Esophagus muscularis mucosa (tissue), 4 donors: ENCODE measurements around the gene NTM. TPM values are rescaled to one million over a fixed set of nuclear protein-coding genes. Genes with fewer than 3 reads are reported as not detected.

ENCODE experiments used
- DNase-seq: peaks from one replicate; pipeline ENCODE4 v3.0.0-alpha.2; 2017; ENCODE audit errors: extremely low spot score
- H3K27ac ChIP-seq, 4 donors: fragments of 200-600 bp; sonication (generic); replicated peaks in 1 of 4; 1 replicate in 3 of 4; 2 replicates in 1 of 4; pipeline ENCODE4 v1.5.1; 2016 to 2019; ENCODE audit warnings: mild to moderate bottlenecking in 1 of 4
- H3K27me3 ChIP-seq, 4 donors: fragments of 200-600 bp; sonication (generic); one replicate each; pipeline versions ENCODE4 v1.5.1 to v1.6.0; 2016 to 2019
- H3K36me3 ChIP-seq, 4 donors: fragments of 200-600 bp; sonication (generic); one replicate each; pipeline ENCODE4 v1.5.1; 2016 to 2019
- H3K4me1 ChIP-seq, 4 donors: fragments of 200-600 bp; sonication (generic); one replicate each; pipeline ENCODE4 v1.5.1; 2016 to 2019
- H3K4me3 ChIP-seq, 4 donors: fragments of 200-600 bp; sonication (generic); 1 replicate in 2 of 4; 2 replicates in 2 of 4; pipeline ENCODE4 v1.5.1; 2016 to 2019; ENCODE audit warnings: mild to moderate bottlenecking in 4 of 4, moderate library complexity in 1 of 4
- H3K9me3 ChIP-seq, 4 donors: fragments of 200-600 bp; sonication (generic); 1 replicate in 3 of 4; 2 replicates in 1 of 4; pipeline ENCODE4 v1.5.1; 2016 to 2019
- EP300 ChIP-seq: sonication (generic); formaldehyde crosslinking; IDR thresholded peaks from one replicate; pipeline ENCODE4 v1.6.1; 2017; ENCODE audit warnings: antibody characterized with exemption
- POLR2A ChIP-seq: fragments of 450-650 bp; IDR thresholded peaks from one replicate; pipeline ENCODE4 v1.6.1; 2017; ENCODE audit warnings: antibody characterized with exemption, moderate library complexity, mild to moderate bottlenecking, low read depth
- POLR2AphosphoS5 ChIP-seq, 2 donors: sonication (generic); formaldehyde crosslinking; IDR thresholded peaks; one replicate each; pipeline ENCODE4 v1.6.1; 2017; ENCODE audit warnings: antibody characterized with exemption in 2 of 2
- WGBS: methylation state at CpG from one replicate; pipeline ENCODE4 v1.1.5; 2018; 5-methylcytosine and 5-hydroxymethylcytosine counted together
- intact Hi-C: fragments of 100-400 bp; cut with DNase I; formaldehyde crosslinking; loops from one replicate; pipeline ENCODE4 v1.15.1; 2023
- total RNA-seq, 4 donors: library from RNA; depleted of rRNA; stranded (reverse); fragments of >200 nt; gene quantifications; one replicate each; pipeline versions ENCODE4 v1.1.0 to v1.2.1, GENCODE V29; 2016
- TF ChIP-seq, protein P1 (sequence below), 3 experiments: fragments of 200-600 bp in 2 of 3; fragments of 450-650 bp in 1 of 3; sonication (generic) in 2 of 3; IDR thresholded peaks; one replicate each; pipeline ENCODE4 v1.5.1; 2017 to 2019; ENCODE audit warnings: antibody characterized with exemption in 3 of 3, mild to moderate bottlenecking in 2 of 3, moderate library complexity in 1 of 3

NTM gene
- total RNA-seq, 4 donors from 2014 or later = 5.6 to 25.3 (median 8.3) TPM

DNA sequence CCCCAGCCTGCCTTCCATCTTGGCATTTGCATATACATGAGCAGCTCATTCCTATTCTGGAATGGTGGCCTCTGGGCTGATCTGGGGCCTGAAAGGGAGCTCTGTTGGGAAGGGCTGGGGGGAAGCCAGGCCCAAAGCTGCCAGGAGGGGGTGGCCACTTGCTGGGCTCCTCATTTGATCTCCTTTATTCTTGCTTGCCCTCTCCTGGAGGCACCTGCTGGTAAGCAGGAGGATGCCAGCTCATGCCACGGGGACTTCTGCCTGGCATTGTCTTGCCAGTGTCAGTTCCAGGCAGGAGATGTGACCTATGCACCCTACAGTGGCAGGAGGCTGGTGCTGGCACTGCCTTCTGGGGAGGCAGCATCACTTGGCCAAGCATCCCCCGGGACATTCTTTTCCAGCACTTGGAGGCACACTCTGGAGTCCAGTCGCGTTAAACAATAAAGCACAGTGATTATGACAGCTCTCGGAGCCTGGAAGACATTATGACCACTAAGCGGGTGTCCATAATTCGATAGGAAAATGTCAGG, 128.3 kb downstream of the NTM start:
- no peak for DNase-seq
- H3K4me1 ChIP-seq = peaks cover 3 to 9% (median 8%) of the 10 kb centered on the region in 4 donors
- TF ChIP-seq EP300 (no peak), POLR2AphosphoS5 (IDR thresholded peaks at IDR 0.05) (no peak), POLR2A (no peak)
- TF ChIP-seq, protein P1, sequence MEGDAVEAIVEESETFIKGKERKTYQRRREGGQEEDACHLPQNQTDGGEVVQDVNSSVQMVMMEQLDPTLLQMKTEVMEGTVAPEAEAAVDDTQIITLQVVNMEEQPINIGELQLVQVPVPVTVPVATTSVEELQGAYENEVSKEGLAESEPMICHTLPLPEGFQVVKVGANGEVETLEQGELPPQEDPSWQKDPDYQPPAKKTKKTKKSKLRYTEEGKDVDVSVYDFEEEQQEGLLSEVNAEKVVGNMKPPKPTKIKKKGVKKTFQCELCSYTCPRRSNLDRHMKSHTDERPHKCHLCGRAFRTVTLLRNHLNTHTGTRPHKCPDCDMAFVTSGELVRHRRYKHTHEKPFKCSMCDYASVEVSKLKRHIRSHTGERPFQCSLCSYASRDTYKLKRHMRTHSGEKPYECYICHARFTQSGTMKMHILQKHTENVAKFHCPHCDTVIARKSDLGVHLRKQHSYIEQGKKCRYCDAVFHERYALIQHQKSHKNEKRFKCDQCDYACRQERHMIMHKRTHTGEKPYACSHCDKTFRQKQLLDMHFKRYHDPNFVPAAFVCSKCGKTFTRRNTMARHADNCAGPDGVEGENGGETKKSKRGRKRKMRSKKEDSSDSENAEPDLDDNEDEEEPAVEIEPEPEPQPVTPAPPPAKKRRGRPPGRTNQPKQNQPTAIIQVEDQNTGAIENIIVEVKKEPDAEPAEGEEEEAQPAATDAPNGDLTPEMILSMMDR (IDR thresholded peaks at IDR 0.05) = no peak
- H3K27me3 ChIP-seq = no peaks in the 10 kb centered on the region
- H3K9me3 ChIP-seq = no peaks in the 10 kb centered on the region
- intact Hi-C loops = no loop called here
- H3K4me3 ChIP-seq = no peak overlapping the region
- H3K27ac ChIP-seq = no peak overlapping the region
- no peaks in the 10 kb centered on the region for H3K36me3 ChIP-seq
- WGBS = 80% methylated on average over 6 of the region's 7 CpGs

DNA sequence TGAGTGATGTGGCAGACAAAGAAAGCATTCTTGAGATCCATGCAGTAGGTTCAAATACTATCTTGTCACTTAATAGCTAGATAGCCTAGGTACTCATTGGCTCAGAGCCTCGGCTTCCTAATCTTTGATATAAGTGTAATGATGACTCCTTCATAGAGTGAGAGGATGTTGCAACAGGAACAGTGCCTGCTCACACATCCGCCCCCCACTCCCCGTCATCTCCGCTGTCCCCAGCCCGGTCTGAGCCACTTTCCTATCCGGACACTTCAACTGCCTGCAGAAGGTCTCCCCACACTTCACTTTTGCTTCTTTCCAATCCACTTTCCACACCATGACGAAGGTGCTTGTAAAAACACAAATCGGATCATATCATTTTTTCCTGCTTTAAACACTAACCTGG, 128.8 kb downstream of the NTM start:
- H3K36me3 ChIP-seq = no peaks in the 10 kb centered on the region
- TF ChIP-seq POLR2AphosphoS5 (IDR thresholded peaks at IDR 0.05) (no peak), POLR2A (no peak), EP300 (no peak)
- TF ChIP-seq, protein P1 (IDR thresholded peaks at IDR 0.05) = no peak
- no peak for DNase-seq
- H3K27me3 ChIP-seq = no peaks in the 10 kb centered on the region
- H3K27ac ChIP-seq = no peak overlapping the region
- H3K4me1 ChIP-seq = peaks cover 3 to 9% (median 8%) of the 10 kb centered on the region in 4 donors
- WGBS = 85% methylated on average over 8 of the region's 8 CpGs
- intact Hi-C loops = no loop called here
- no peaks in the 10 kb centered on the region for H3K9me3 ChIP-seq
- no peak overlapping the region for H3K4me3 ChIP-seq

DNA sequence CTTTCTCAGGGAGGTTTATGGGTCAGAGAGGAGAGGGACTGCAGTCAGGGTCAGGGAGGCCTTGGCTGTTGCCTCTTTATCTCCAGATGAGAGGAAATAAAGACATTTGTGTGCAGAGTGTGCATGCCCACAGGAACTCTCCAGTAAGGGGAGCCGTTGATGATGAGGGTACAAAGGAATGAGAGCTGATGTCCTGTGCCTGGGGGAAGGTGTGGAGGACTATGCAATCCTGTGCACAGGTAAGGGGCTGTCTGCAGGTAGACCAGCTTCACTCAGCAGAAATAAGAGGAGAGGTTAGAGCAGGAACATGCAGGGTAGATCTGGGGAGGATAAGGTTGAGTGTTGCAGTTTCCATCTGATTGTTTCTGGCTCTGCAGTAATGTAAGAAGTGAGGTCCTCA, 132.6 kb downstream of the NTM start:
- intact Hi-C loops = loop anchor here (10.0 kb wide), 1 partner anchor 62 kb away; no protein-coding TSS in a partner anchor
- H3K27me3 ChIP-seq = peaks cover 0 to 7% (median 0%) of the 10 kb centered on the region in 4 donors
- no peak overlapping the region for H3K27ac ChIP-seq
- TF ChIP-seq, protein P1 (IDR thresholded peaks at IDR 0.05) = no peak
- TF ChIP-seq EP300 (no peak), POLR2A (no peak), POLR2AphosphoS5 (IDR thresholded peaks at IDR 0.05) (no peak)
- H3K9me3 ChIP-seq = no peaks in the 10 kb centered on the region
- no peaks in the 10 kb centered on the region for H3K4me1 ChIP-seq
- no peak for DNase-seq
- H3K36me3 ChIP-seq = no peaks in the 10 kb centered on the region
- 50% methylated on average over 1 of the region's 1 CpG for WGBS
- no peak overlapping the region for H3K4me3 ChIP-seq

DNA sequence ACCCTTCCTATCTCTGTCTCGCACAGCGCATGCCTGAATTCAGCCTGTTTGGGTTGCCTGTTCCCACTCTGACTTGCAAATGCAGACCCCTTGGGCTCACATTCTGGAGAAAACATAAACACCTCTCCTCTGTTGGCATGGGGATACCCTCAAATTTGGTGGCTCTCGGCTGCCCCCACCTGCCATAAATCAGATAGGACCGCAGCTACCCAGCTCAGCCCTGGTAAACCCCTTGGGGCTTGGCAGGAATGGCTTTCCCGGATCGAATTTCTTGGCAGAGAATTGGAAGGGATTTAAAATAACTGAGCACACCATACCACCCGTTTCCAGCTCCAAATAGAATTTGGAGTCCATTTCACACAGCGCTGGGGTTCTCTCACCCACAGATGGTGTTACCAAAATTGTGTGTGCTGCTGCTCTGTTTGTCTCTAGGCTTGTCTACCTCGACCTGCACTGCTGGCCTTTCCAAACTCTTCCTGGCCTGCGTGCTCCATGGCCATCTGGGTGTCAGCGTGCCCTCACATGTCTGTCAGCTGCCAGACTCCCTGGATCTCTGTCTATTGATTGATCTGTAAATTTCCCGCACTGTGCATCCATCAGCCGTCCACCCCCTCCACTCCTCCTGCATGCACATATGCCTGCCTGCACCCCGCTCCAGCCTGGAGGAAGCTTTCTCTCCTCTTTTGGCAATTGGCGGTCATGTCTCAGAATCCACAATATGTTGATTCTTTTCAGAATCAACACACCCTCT, 134.0 kb downstream of the NTM start:
- no peak for DNase-seq
- Histone ChIP-seq H3K9me3 (no peaks in the 10 kb centered on the region), H3K4me1 (no peaks in the 10 kb centered on the region), H3K4me3 (no peak overlapping the region), H3K36me3 (no peaks in the 10 kb centered on the region), H3K27ac (no peak overlapping the region), H3K27me3 (peaks cover 0 to 7% (median 0%) of the 10 kb centered on the region in 4 donors)
- TF ChIP-seq POLR2A (no peak), EP300 (no peak), POLR2AphosphoS5 (IDR thresholded peaks at IDR 0.05) (no peak)
- TF ChIP-seq, protein P1 (IDR thresholded peaks at IDR 0.05) = no peak
- intact Hi-C loops = loop anchor here (10.0 kb wide), 1 partner anchor 60 kb away; no protein-coding TSS in a partner anchor
- 49% methylated on average over 15 of the region's 15 CpGs for WGBS
